Testis (tissue), 3 donors: Measurements from ENCODE around the gene SCARB1. TPM values are rescaled to one million over a fixed set of nuclear protein-coding genes. Genes with fewer than 3 reads are reported as not detected.

Experiments
- DNase-seq: peaks from one replicate; pipeline ENCODE4 v3.0.0-alpha.2; 2019
- H3K27ac ChIP-seq, 2 donors: fragments of 200-600 bp; sonication (generic); one replicate each; pipeline ENCODE4 v1.5.1; 2019
- H3K27me3 ChIP-seq: fragments of 200-600 bp; sonication (generic); one replicate; pipeline ENCODE4 v1.5.1; 2019
- H3K36me3 ChIP-seq: fragments of 200-600 bp; sonication (generic); one replicate; pipeline ENCODE4 v1.5.1; 2017; ENCODE audit warnings: low read depth; ENCODE audit errors: missing control alignments
- H3K4me1 ChIP-seq: fragments of 200-600 bp; sonication (generic); one replicate; pipeline ENCODE4 v1.5.1; 2019
- H3K4me3 ChIP-seq, 2 donors: fragments of 200-600 bp; sonication (generic); one replicate each; pipeline ENCODE4 v1.5.1; 2017 to 2019
- H3K9me3 ChIP-seq: fragments of 200-600 bp; sonication (generic); one replicate; pipeline ENCODE4 v1.5.1; 2017
- CTCF ChIP-seq, 3 experiments: fragments of 450-650 bp in 2 of 3; fragments of 200-600 bp in 1 of 3; sonication (generic) in 1 of 3; IDR thresholded peaks; one replicate each; pipeline ENCODE4 v1.5.1; 2016 to 2019; ENCODE audit warnings: antibody characterized with exemption in 3 of 3, mild to moderate bottlenecking in 2 of 3, moderate library complexity in 1 of 3
- POLR2A ChIP-seq: fragments of 450-650 bp; IDR thresholded peaks from one replicate; pipeline ENCODE4 v1.6.1; 2017; ENCODE audit warnings: antibody characterized with exemption, mild to moderate bottlenecking, moderate library complexity
- WGBS, 2 donors: methylation state at CpG; one replicate each; pipeline ENCODE4 v1.1.5; 2018; 5-methylcytosine and 5-hydroxymethylcytosine counted together
- intact Hi-C: fragments of 100-400 bp; cut with DNase I; formaldehyde crosslinking; loops from one replicate; pipeline ENCODE4 v1.15.1; 2023; ENCODE audit warnings: low total_unique reads
- polyA plus RNA-seq: library from polyadenylated mRNA; stranded (reverse); fragments of 350-450 nt; fragmentation: Illumina TruSeq; extraction: RNeasy Lipid Tissue Mini Kit (QIAGEN cat#74804); gene quantifications from one replicate; pipeline ENCODE4 v1.2.3, GENCODE V29; 2014; ENCODE audit warnings: low read depth, low replicate concordance; ENCODE audit not compliant: insufficient read depth
- total RNA-seq, 2 donors: library from RNA; depleted of rRNA; stranded (reverse); fragments of >200 nt; gene quantifications; one replicate each; pipeline ENCODE4 v1.2.3, GENCODE V29; 2016

SCARB1 gene
- total and polyA plus RNA-seq, 3 donors from 2014 or later: 46.9 to 116 (median 73.6) TPM

- Histone ChIP-seq H3K36me3 (no peaks in the 10 kb centered on the region), H3K27me3 (no peaks in the 10 kb centered on the region), H3K4me1 (peaks cover 16% of the 10 kb centered on the region), H3K27ac (no peak overlapping the region), H3K4me3 (no peak overlapping the region), H3K9me3 (no peaks in the 10 kb centered on the region)
- no peak for DNase-seq
- intact Hi-C loops: no loop called here
- WGBS, 2 donors: 87 to 88% methylated on average over 9 of the region's 9 CpGs
- TF ChIP-seq CTCF (IDR thresholded peaks at IDR 0.05): no peak
- TF ChIP-seq POLR2A: no peak
These were observed 103.1 kb downstream of the SCARB1 start for GRCh38 chr12:124760560-124760959.

GRCh38 chr12:124759841-124760503 is 103.7 kb downstream of the SCARB1 start:
- H3K4me1 ChIP-seq: peaks cover 16% of the 10 kb centered on the region
- intact Hi-C loops: no loop called here

GRCh38 chr12:124758266-124759220 is 105.1 kb downstream of the SCARB1 start:
- H3K27ac ChIP-seq: no peak overlapping the region
- 74 to 79% methylated on average over 21 to 32 of the region's 32 CpGs for WGBS, 2 donors
- peaks cover 23% of the 10 kb centered on the region for H3K4me1 ChIP-seq
- no peaks in the 10 kb centered on the region for H3K36me3 ChIP-seq
- intact Hi-C loops: no loop called here
- H3K4me3 ChIP-seq: no peak overlapping the region
- no peaks in the 10 kb centered on the region for H3K27me3 ChIP-seq
- no peak for DNase-seq
- H3K9me3 ChIP-seq: no peaks in the 10 kb centered on the region
- TF ChIP-seq POLR2A: no peak
- TF ChIP-seq CTCF (IDR thresholded peaks at IDR 0.05): no peak

More at GRCh38 chr12:124759841-124760503, 103.7 kb downstream of the SCARB1 start:
- DNase-seq: no peak
- Histone ChIP-seq H3K27ac (no peak overlapping the region), H3K4me3 (no peak overlapping the region), H3K9me3 (no peaks in the 10 kb centered on the region), H3K36me3 (no peaks in the 10 kb centered on the region), H3K27me3 (no peaks in the 10 kb centered on the region)
- 79 to 91% methylated on average over 15 of the region's 15 CpGs for WGBS, 2 donors
- no peak for TF ChIP-seq CTCF (IDR thresholded peaks at IDR 0.05)
- TF ChIP-seq POLR2A: no peak

GRCh38 chr12:124757329-124757728 is 106.3 kb downstream of the SCARB1 start:
- no peak for DNase-seq

More at GRCh38 chr12:124757329-124757728, 106.3 kb downstream of the SCARB1 start:
- peaks cover 32% of the 10 kb centered on the region for H3K4me1 ChIP-seq
- no peak for TF ChIP-seq CTCF (IDR thresholded peaks at IDR 0.05)
- TF ChIP-seq POLR2A: no peak
- 96 to 98% methylated on average over 4 of the region's 4 CpGs for WGBS, 2 donors
- no peaks in the 10 kb centered on the region for H3K27me3 ChIP-seq
- intact Hi-C loops: no loop called here
- no peaks in the 10 kb centered on the region for H3K36me3 ChIP-seq
- no peak overlapping the region for H3K4me3 ChIP-seq
- no peaks in the 10 kb centered on the region for H3K9me3 ChIP-seq
- H3K27ac ChIP-seq: no peak overlapping the region
